K562 (cell line): ENCODE data around the gene CUL9. TPM values are rescaled to one million over a fixed set of nuclear protein-coding genes. Genes with fewer than 3 reads are reported as not detected.

Source experiments
- ATAC-seq: fragments of 200-7000 bp; cut with Tn5 transposase; 3 replicates; pipeline ENCODE4 v1.9.1; 2020; ENCODE audit warnings: moderate library complexity
- BruUV-seq: library from RNA; stranded (reverse); fragments of 400-500 nt; replicated peaks from 2 replicates; lab custom pipeline; 2021; lab: Mats Ljungman, UMichigan
- CTCF ChIA-PET: fragments of 300-600 bp; formaldehyde crosslinking; extraction: SDS; loops from one replicate; lab custom pipeline; 2021; ENCODE audit warnings: low intra/inter-chr PET ratio; lab: Yijun Ruan, JAX
- POLR2A ChIA-PET: fragments of 300-600, 350-650 bp; sonication (Branson Sonifier 250); formaldehyde crosslinking; extraction: SDS; loops from one replicate; lab custom pipeline; 2021; ENCODE audit warnings: antibody characterized with exemption, inconsistent platforms; lab: Yijun Ruan, JAX
- DNase-seq, 4 experiments: peaks; one replicate each; pipeline versions ENCODE4 v3.0.0 to v3.0.0-alpha.2; 2011 to 2018; ENCODE audit warnings: low spot score in 3 of 4, mixed read lengths in 3 of 4; ENCODE audit errors: extremely low read depth in 1 of 4
- FAIRE-seq: peaks from 2 replicates; lab custom pipeline; 2011; peaks lifted over from hg19 to GRCh38; lab: Jason Lieb, UNC
- H2AFZ ChIP-seq: 2 replicates; pipeline ENCODE4 v1.6.0; 2011; ENCODE audit warnings: low read depth, low read length, control low read depth, inconsistent platforms
- H3K27ac ChIP-seq: fragments of 200-600 bp; 3 replicates; pipeline ENCODE4 v1.8.0; 2011; ENCODE audit warnings: low read depth, mild to moderate bottlenecking, control low read depth, inconsistent platforms, low read length, moderate library complexity, mixed read lengths; ENCODE audit errors: extremely low read depth
- H3K27me3 ChIP-seq, 2 experiments: fragments of 300-600 bp in 1 of 2; 2 replicates in 1 of 2; 3 replicates in 1 of 2; pipeline versions ENCODE4 v1.6.0 to v1.8.0; 2011; ENCODE audit warnings: inconsistent platforms in 2 of 2, low read length in 2 of 2, mild to moderate bottlenecking in 1 of 2, mixed read lengths in 1 of 2, moderate library complexity in 1 of 2; ENCODE audit not compliant: control insufficient read depth in 2 of 2, insufficient read depth in 2 of 2
- H3K36me3 ChIP-seq: fragments of 300-600 bp; 3 replicates; pipeline ENCODE4 v1.8.0; 2011; ENCODE audit warnings: mild to moderate bottlenecking, low read length, inconsistent platforms; ENCODE audit not compliant: control insufficient read depth, insufficient read depth
- H3K4me1 ChIP-seq, 2 experiments: fragments of 200-600 bp in 1 of 2; replicated peaks in 1 of 2; 2 replicates in 1 of 2; 3 replicates in 1 of 2; pipeline versions ENCODE4 v1.5.1 to v1.8.0; 2011; ENCODE audit warnings: inconsistent platforms in 2 of 2, low read length in 2 of 2, mild to moderate bottlenecking in 1 of 2, mixed read lengths in 1 of 2, moderate library complexity in 1 of 2; ENCODE audit not compliant: control insufficient read depth in 2 of 2, insufficient read depth in 2 of 2
- H3K4me2 ChIP-seq: 2 replicates; pipeline ENCODE4 v1.6.1; 2011; ENCODE audit warnings: low read length, control low read depth, inconsistent platforms, mixed read lengths; ENCODE audit not compliant: insufficient read depth
- H3K4me3 ChIP-seq: fragments of 200-600 bp; sonication (generic), shearing (Covaris generic); 2 replicates; pipeline ENCODE4 v1.5.1; 2016; ENCODE audit warnings: control low read depth, inconsistent platforms
- H3K79me2 ChIP-seq: fragments of 200-600 bp; 3 replicates; pipeline ENCODE4 v1.8.0; 2011; ENCODE audit warnings: low read length, inconsistent platforms; ENCODE audit not compliant: control insufficient read depth, insufficient read depth
- H3K9ac ChIP-seq, 2 experiments: 2 replicates each; pipeline versions ENCODE4 v1.6.0 to v1.6.1; 2011; ENCODE audit warnings: low read depth in 2 of 2, low read length in 2 of 2, control low read depth in 1 of 2, inconsistent platforms in 1 of 2, mild to moderate bottlenecking in 1 of 2, mixed read lengths in 1 of 2; ENCODE audit not compliant: insufficient read depth in 1 of 2
- H3K9me1 ChIP-seq: one replicate; pipeline ENCODE4 v1.6.0; 2011; ENCODE audit warnings: inconsistent platforms, mild to moderate bottlenecking, low read length, moderate library complexity; ENCODE audit not compliant: control insufficient read depth, insufficient read depth
- H3K9me3 ChIP-seq: replicated peaks from 2 replicates; pipeline ENCODE4 v1.5.1; 2011; ENCODE audit warnings: low read depth, low read length, inconsistent platforms; ENCODE audit not compliant: control insufficient read depth, insufficient read depth
- H4K20me1 ChIP-seq: replicated peaks from 2 replicates; pipeline ENCODE4 v1.6.1; 2011; ENCODE audit warnings: low read length, inconsistent platforms, mixed read lengths; ENCODE audit not compliant: control insufficient read depth, insufficient read depth
- CCAR2 ChIP-seq: fragments of 200-400 bp; formaldehyde crosslinking; IDR thresholded peaks from 2 replicates; pipeline ENCODE4 v1.6.1; 2017; ENCODE audit warnings: mild to moderate bottlenecking, low read depth, low read length
- ZC3H4 ChIP-seq: sonication (generic); formaldehyde crosslinking; IDR thresholded peaks from 2 replicates; pipeline ENCODE4 v1.9.0; 2021; ENCODE audit warnings: missing genetic modification reagents, borderline replicate concordance
- ZNF121 ChIP-seq: sonication (generic); formaldehyde crosslinking; conservative IDR thresholded peaks from 2 replicates; pipeline ENCODE4 v1.8.0; 2022; ENCODE audit warnings: missing genetic modification reagents
- WGBS: fragments of 100-300 bp; shearing (Covaris generic); methylation state at CpG from one replicate; pipeline ENCODE4 v1.1.6; 2016; ENCODE audit warnings: low coverage, mixed read lengths; ENCODE audit not compliant: insufficient coverage; ENCODE audit errors: missing lambda C conversion rate; 5-methylcytosine and 5-hydroxymethylcytosine counted together
- in situ Hi-C: fragments of 300-500 bp; cut with MboI; formaldehyde crosslinking; loops from 4 replicates; pipeline ENCODE4 v1.15.0; 2018; ENCODE audit warnings: inconsistent platforms, mixed read lengths
- intact Hi-C: fragments of 100-400 bp; cut with micrococcal nuclease; formaldehyde crosslinking; loops from 2 replicates; pipeline ENCODE4 v1.14.2; 2022
- polyA plus RNA-seq, 8 experiments: library from polyadenylated mRNA; depleted of rRNA in 4 of 8; stranded (reverse) in 5 of 8; unstranded in 3 of 8; fragments of >200 nt; fragmentation: Nextera tagmentation in 2 of 8; fragmentation: Illumina TruSeq in 1 of 8; extraction: Ambion mirVana in 2 of 8; extraction: Trizol in 1 of 8; gene quantifications; 2 replicates each; pipeline versions ENCODE4 v1.2.1 to v1.2.3, GENCODE V29; 2011 to 2014; ENCODE audit warnings: inconsistent platforms in 1 of 8, missing spikeins in 1 of 8
- total RNA-seq, 7 experiments: library from RNA; depleted of rRNA in 6 of 7; stranded (reverse); fragments of >200 nt in 6 of 7; fragmentation: Illumina TruSeq in 2 of 7; extraction: Trizol in 2 of 7; gene quantifications; 2 replicates each; pipeline versions ENCODE4 v1.2.1 to v1.2.3, GENCODE V29; 2011 to 2021; ENCODE audit warnings: low replicate concordance in 1 of 7
- TF ChIP-seq, protein P1 (sequence below): sonication (generic); formaldehyde crosslinking; IDR thresholded peaks from 2 replicates; pipeline ENCODE4 v1.8.1; 2023; ENCODE audit warnings: mild to moderate bottlenecking, missing genetic modification reagents

Gene CUL9
- total and polyA plus RNA-seq, 9 of the 15 experiments (the other 6 are each of a cell fraction or from before 2014, with no cell fraction given), result 0.50 to 20.7 (median 6.6) TPM

DNA sequence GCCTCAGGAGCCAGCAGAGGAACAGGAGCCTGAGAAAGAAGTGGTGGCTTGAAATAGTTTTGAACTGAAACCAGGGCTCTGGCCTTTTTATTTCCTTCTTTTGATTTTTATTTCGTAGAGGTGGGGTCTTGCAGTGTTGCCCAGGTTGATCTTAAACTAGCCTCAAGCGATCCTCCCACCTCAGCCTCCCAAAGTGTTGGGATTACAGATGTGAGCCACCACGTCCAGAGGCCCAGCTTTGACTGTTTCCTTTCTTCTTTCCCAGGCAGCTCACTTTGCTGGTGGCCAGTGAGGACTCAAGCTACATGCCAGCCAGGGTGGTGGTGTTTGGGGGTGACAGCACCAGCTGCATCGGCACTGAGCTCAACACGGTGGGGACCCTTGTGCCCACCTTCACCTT is 20.5 kb downstream of the CUL9 start:
- POLR2A ChIA-PET, result interaction anchor here (0.6 to 3.8 kb wide), 6 partner anchors 10 to 275 kb away, joined by 3 to 15 read pairs (median 7); no protein-coding TSS in a partner anchor

DNA sequence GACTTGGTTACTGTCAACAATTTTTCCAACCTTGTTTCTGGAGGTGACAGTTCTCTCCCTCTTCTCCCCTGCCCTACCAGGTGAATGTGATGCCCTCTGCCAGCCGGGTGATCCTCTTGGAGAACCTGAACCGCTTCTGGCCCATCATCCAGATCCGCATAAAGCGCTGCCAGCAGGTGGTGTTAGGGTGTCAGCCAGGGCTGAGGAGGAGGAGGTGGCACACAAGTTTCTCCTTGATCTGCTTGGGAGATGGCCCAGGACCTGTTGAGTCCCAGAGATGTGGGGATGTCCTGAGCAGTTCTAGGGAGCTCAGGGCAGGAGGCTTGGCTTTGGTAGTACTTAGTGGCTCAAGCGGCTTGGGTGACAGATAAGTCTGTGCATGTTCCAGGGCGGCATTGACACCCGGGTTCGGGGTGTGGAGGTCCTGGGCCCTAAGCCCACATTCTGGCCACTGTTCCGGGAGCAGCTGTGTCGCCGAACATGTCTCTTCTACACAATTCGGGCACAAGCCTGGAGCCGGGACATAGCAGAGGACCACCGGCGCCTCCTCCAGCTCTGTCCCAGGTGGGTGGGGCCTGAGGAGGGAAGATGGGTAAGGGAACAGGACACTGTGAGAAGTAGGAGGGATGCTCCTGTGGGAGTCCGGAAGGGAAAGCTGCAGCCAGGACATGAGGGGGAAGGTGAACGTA is 21.2 kb downstream of the CUL9 start:
- intact Hi-C loops (no loop called here), in situ Hi-C loops (no loop called here)
- Histone ChIP-seq H3K27me3 (no peaks in the 10 kb centered on the region), H3K4me2 (no peak overlapping the region), H3K4me3 (no peak overlapping the region), H4K20me1 (no peaks in the 10 kb centered on the region; the same call in 1 of the 2 replicates), H3K36me3 (0 out of 3 replicates have a peak, but pooled peaks cover 4% of the 10 kb centered on the region), H3K4me1 (peaks cover 0 to 6% of the 10 kb centered on the region in 2 experiments; a peak in 2 of 5 replicates), H3K79me2 (no peaks in the 10 kb centered on the region), H3K9me1 (no peaks in the 10 kb centered on the region), H3K27ac (no peak overlapping the region), H3K9ac (no peak overlapping the region), H3K9me3 (no peaks in the 10 kb centered on the region), H2AFZ (no peak overlapping the region)
- ATAC-seq (no peak), FAIRE-seq (no peak), DNase-seq (no peak)
- BruUV-seq, result no TSS peak
- POLR2A ChIA-PET, result interaction anchor here (0.6 to 1.0 kb wide), 4 partner anchors 15 to 23 kb away, joined by 3 read pairs; no protein-coding TSS in a partner anchor
- CTCF ChIA-PET, result no interaction called here
- TF ChIP-seq CCAR2, result no peak
- TF ChIP-seq, protein P1, sequence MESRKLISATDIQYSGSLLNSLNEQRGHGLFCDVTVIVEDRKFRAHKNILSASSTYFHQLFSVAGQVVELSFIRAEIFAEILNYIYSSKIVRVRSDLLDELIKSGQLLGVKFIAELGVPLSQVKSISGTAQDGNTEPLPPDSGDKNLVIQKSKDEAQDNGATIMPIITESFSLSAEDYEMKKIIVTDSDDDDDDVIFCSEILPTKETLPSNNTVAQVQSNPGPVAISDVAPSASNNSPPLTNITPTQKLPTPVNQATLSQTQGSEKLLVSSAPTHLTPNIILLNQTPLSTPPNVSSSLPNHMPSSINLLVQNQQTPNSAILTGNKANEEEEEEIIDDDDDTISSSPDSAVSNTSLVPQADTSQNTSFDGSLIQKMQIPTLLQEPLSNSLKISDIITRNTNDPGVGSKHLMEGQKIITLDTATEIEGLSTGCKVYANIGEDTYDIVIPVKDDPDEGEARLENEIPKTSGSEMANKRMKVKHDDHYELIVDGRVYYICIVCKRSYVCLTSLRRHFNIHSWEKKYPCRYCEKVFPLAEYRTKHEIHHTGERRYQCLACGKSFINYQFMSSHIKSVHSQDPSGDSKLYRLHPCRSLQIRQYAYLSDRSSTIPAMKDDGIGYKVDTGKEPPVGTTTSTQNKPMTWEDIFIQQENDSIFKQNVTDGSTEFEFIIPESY (CRISPR knock-in tag), result peak; percentile 99
- 54% methylated on average over 17 of the region's 17 CpGs for WGBS

More for the DNA sequence above, 20.5 kb downstream of the CUL9 start:
- BruUV-seq, result no TSS peak
- H3K27me3 ChIP-seq, result no peaks in the 10 kb centered on the region
- intact Hi-C loops, result no loop called here
- no peaks in the 10 kb centered on the region; the same call in 1 of the 2 replicates for H4K20me1 ChIP-seq
- no peak overlapping the region for H3K4me2 ChIP-seq
- H3K4me3 ChIP-seq, result no peak overlapping the region
- FAIRE-seq (no peak), ATAC-seq (no peak), DNase-seq (no peak)
- no peak overlapping the region for H2AFZ ChIP-seq
- H3K9me1 ChIP-seq, result no peaks in the 10 kb centered on the region
- no peaks in the 10 kb centered on the region for H3K79me2 ChIP-seq
- peaks cover 0 to 6% of the 10 kb centered on the region in 2 experiments; a peak in 2 of 5 replicates for H3K4me1 ChIP-seq
- CTCF ChIA-PET, result no interaction called here
- no peak overlapping the region for H3K27ac ChIP-seq
- in situ Hi-C loops, result no loop called here
- no peaks in the 10 kb centered on the region for H3K9me3 ChIP-seq
- H3K36me3 ChIP-seq, result 0 out of 3 replicates have a peak, but pooled peaks cover 4% of the 10 kb centered on the region
- peak overlapping the region in 1 of 2 experiments; percentile 69; a peak in 1 of 4 replicates for H3K9ac ChIP-seq
- 45% methylated on average over 5 of the region's 5 CpGs for WGBS
- 0 out of 2 replicates have a peak, but pooled peaks have one; percentile 12 for TF ChIP-seq ZNF121 (CRISPR knock-in tag)
- TF ChIP-seq ZC3H4 (CRISPR knock-in tag), result no peak
